22Rv1 (cell line): ENCODE results near the gene RNLS.
A peak's percentile ranks its signal among the peaks of the same experiment; 100 is the strongest.

Experiments
- H3K27ac ChIP-seq: fragments of 450-650 bp; 2 replicates; pipeline ENCODE4 v1.5.1; 2017
- ZFX ChIP-seq: fragments of 450-650 bp; IDR thresholded peaks from 2 replicates; pipeline ENCODE4 v1.6.1; 2017; ENCODE audit warnings: antibody characterized with exemption, borderline replicate concordance
- TF ChIP-seq, protein P1 (sequence below): fragments of 450-650 bp; IDR thresholded peaks from 2 replicates; pipeline ENCODE4 v1.5.1; 2017; ENCODE audit warnings: mild to moderate bottlenecking

The RNLS gene

DNA sequence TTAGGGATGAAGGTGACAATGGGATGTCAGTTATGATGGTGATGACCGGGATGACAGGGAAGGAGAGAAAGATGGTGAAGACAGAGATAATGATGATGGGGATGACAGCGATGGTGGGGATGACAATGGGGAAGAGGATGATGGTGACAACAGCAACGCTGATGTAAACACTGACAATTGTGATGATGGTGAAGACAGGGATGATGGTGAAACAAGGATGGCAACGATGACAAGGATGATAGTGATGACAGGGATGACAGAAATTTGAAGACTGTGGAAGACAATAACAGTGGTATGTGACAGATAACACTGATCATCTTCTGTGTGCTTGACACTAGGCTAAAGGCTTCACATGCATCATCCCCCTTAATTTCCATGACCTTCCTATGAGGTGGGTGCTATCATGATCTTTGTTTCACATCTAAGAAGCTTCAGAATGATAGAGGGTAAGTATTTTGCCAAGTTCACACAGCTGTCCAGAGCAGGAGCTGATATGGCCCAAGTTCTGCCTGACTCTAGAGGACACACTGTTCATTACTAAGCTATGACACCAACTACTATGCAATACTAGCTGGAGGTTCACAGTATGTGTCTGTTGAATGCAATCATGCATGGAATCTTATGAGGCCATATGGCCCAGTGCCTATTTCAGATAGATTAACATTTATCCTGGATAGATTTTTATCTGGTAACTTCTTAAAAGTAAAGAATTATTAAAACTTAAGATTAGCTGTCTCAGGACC lies 105.6 kb downstream of the RNLS start:
- TF ChIP-seq ZFX = no peak
- TF ChIP-seq, protein P1, sequence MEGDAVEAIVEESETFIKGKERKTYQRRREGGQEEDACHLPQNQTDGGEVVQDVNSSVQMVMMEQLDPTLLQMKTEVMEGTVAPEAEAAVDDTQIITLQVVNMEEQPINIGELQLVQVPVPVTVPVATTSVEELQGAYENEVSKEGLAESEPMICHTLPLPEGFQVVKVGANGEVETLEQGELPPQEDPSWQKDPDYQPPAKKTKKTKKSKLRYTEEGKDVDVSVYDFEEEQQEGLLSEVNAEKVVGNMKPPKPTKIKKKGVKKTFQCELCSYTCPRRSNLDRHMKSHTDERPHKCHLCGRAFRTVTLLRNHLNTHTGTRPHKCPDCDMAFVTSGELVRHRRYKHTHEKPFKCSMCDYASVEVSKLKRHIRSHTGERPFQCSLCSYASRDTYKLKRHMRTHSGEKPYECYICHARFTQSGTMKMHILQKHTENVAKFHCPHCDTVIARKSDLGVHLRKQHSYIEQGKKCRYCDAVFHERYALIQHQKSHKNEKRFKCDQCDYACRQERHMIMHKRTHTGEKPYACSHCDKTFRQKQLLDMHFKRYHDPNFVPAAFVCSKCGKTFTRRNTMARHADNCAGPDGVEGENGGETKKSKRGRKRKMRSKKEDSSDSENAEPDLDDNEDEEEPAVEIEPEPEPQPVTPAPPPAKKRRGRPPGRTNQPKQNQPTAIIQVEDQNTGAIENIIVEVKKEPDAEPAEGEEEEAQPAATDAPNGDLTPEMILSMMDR = no peak
- H3K27ac ChIP-seq = no peak overlapping the region

DNA sequence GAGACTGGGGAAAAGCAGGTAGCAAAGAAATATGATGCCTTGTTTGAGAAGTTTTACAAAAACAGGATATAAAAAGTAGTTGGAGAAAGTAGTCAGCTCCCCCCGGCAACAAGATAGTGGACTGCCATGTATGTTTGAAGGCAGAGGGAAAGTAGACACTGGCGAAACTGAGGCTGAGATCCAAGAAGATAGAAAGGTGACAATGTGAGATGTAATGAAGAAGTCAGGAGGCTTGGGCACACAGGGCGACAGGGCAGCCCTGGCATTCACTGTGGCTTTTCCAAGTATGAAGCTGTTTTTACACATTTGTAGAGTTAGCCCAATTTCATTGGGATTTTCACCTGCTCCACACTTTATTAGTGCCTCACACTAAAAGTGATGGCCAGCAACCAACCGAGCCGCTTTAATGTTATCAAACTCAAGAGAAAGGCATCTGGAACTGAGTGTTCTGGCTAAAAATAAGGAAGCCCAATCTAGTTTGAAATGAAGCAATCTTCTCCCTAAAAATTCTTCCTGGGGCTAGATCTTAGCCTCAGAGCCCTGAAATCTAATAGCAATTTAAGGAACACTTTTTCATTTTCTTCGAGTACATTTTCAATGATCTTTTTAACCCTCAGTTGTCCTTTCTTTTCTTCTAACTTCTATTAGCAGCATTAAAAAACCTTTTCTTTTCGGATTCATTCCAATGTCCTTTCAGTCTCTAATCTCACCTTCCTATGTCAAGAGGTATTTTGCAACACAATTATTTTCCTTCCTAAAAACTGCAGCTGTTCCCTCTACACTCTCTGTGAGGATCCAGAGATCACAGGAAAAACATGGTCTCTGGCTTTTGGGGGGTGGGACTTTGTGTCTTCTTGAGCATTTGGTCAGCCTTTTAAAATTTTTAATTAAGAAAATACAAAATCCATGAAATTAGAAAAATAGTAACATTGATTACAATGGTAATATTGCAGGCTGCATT lies 108.0 kb downstream of the RNLS start:
- TF ChIP-seq ZFX = no peak
- TF ChIP-seq, protein P1 = no peak
- peak overlapping the region; percentile 41 for H3K27ac ChIP-seq

GRCh38 chr10:88473989-88474883 lies 108.9 kb downstream of the RNLS start:
- TF ChIP-seq ZFX = no peak
- TF ChIP-seq, protein P1 = no peak
- H3K27ac ChIP-seq = peak overlapping the region; percentile 41

DNA sequence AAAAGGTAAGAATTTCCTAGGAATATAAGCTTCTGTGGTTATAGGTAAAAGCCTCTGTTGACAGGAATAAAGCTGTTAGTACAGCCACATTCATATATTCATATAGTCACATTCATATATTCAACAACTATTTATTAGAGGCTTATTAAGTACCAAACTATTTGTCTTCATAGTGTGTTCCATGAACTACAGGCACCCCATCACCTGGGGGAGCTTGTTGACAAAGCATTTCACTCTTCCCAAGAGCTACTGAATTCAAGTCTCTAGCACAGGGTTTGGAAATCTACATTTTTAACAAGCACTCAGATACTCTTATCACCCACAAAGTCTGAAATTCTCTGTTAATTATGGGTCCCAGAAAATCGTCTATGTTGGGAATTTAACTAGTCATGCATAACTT lies 110.6 kb downstream of the RNLS start:
- no peak for TF ChIP-seq ZFX
- TF ChIP-seq, protein P1 = no peak
- no peak overlapping the region for H3K27ac ChIP-seq

DNA sequence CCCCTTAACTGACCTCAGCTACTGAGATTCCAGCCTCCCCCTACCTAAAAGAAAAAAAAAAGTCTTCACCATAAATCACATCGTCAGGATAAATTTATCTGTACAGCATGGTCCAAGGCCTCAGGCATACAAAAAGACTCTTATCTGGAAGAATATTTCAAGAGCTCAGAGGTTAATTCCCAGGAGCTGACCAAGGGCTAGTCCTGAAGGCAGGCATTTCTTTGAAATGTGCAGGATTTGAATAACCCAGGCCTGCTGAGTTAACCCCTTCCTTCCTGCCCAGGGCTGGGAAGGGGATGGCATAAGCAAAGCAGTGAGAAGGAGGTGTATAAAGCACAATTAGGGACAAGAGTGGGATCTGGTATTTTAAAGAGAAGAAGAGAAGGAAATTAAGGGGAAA lies 111.2 kb downstream of the RNLS start:
- TF ChIP-seq, protein P1 = no peak
- no peak for TF ChIP-seq ZFX
- no peak overlapping the region for H3K27ac ChIP-seq

DNA sequence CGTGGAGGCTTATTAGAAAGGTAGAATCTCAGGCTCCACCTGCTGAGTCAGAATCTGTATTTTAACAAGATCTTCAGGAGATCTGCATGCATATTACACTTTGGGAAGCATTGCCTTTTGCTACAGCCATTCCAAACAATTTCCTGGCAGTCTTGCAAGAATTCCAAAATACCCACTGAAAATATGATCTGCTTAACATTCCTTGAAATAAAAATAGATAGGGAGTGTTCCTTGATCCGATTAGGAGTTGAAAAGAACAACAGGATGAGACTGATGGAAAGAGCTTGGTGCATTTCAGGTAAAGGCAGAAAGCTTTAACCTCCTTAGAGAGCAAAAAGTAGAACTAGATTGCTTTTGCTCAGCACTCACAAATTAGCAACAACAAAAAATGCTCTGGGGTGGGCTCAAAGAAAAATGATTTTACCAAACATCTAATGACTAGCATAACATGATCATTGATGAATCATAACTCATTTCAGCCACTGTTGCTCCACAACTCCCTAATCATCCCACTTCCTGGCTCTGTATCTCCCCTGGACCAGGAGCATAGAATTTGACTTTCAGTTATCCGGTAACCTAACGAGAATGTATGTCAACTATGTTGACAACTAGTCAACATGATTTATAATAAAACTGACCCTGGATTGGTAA lies 115.2 kb downstream of the RNLS start:
- H3K27ac ChIP-seq = no peak overlapping the region
- no peak for TF ChIP-seq ZFX
- TF ChIP-seq, protein P1 = no peak
